ENCODE data around the gene FAM171A2. TPM values are rescaled to one million over a fixed set of nuclear protein-coding genes. Genes with fewer than 3 reads are reported as not detected.

The FAM171A2 gene
- total and polyA plus RNA-seq, 10 of the 15 experiments (the other 5 are each of a cell fraction or from before 2014, with no cell fraction given), result 0.08 to 1.7 (median 0.27) TPM; not detected in 2

DNA sequence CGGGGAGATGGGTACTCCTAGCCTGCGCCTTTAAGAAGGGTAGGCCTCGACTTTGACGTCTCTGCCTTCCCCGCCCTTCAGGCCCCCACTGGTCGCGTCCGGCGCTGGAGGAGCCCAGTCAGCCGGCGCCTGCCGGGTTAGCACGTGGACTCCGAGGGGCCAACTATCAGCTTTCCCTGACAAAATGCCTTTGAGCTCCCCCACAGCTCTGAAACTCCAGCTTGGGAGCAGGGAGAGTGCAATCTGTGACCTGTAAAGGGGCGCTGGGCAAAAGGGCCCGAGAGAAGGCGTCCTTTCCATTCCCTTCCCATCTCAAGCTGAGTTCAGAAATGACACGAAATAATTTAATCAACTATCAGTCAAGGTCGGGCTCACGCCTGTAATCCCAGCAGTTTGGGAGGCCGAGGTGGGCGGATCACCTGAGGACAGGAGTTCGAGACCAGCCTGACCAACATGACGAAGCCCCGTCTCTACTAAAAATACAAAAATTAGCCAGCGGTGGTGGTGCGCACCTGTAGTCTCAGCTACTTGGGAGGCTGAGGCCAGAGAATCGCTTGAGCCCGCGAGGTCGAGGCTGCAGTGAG, 36.7 kb downstream of the FAM171A2 start (continued):
- TF ChIP-seq, protein P1, sequence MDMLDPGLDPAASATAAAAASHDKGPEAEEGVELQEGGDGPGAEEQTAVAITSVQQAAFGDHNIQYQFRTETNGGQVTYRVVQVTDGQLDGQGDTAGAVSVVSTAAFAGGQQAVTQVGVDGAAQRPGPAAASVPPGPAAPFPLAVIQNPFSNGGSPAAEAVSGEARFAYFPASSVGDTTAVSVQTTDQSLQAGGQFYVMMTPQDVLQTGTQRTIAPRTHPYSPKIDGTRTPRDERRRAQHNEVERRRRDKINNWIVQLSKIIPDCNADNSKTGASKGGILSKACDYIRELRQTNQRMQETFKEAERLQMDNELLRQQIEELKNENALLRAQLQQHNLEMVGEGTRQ (IDR thresholded peaks at IDR 0.05; ENCODE audit: borderline replicate concordance, low read depth, low read length), result peak; percentile 73
- no peak for TF ChIP-seq EP300 (IDR thresholded peaks at IDR 0.05; ENCODE audit: borderline replicate concordance in 1 of 2, control insufficient read depth in 1 of 2, low read depth in 2 of 2, low read length in 2 of 2)
- TF ChIP-seq RBBP5 (conservative IDR thresholded peaks at IDR 0.05), result no peak
- no peak for TF ChIP-seq ZBED1 (IDR thresholded peaks at IDR 0.05; ENCODE audit: borderline replicate concordance)
- no peak for TF ChIP-seq SREBF1 (IDR thresholded peaks at IDR 0.05; ENCODE audit: low read length)
- no peak for TF ChIP-seq ZNF622 (IDR thresholded peaks at IDR 0.05)
- TF ChIP-seq NFXL1 (IDR thresholded peaks at IDR 0.05; ENCODE audit: borderline replicate concordance), result no peak
- no peak for TF ChIP-seq ZNF217 (IDR thresholded peaks at IDR 0.05)
- TF ChIP-seq CBFB (IDR thresholded peaks at IDR 0.05; ENCODE audit: low read depth), result 0 out of 2 replicates have a peak, but pooled peaks have one; percentile 30
- TF ChIP-seq BMI1 (IDR thresholded peaks at IDR 0.05; ENCODE audit: borderline replicate concordance), result no peak
- no peak for TF ChIP-seq NR2C2 (IDR thresholded peaks at IDR 0.05; ENCODE audit: borderline replicate concordance, control insufficient read depth, insufficient read length, low read depth)
- no peak for TF ChIP-seq RCOR1 (conservative IDR thresholded peaks at IDR 0.05; ENCODE audit: low read depth, low read length)
- peak; percentile 81 for TF ChIP-seq NFYB (IDR thresholded peaks at IDR 0.05; ENCODE audit: insufficient read depth, low read depth, low read length)
- no peak for TF ChIP-seq POU2F2 (IDR thresholded peaks at IDR 0.05; ENCODE audit: borderline replicate concordance, low read depth, low read length)
- TF ChIP-seq EED (IDR thresholded peaks at IDR 0.05; ENCODE audit: low read depth), result no peak
- TF ChIP-seq POLR2AphosphoS5 (IDR thresholded peaks at IDR 0.05; ENCODE audit: low read length), result 0 out of 2 replicates have a peak, but pooled peaks have one; percentile 32
- no peak for TF ChIP-seq KLF5 (IDR thresholded peaks at IDR 0.05; ENCODE audit: partially characterized antibody)
- TF ChIP-seq TCF3 (IDR thresholded peaks at IDR 0.05; ENCODE audit: borderline replicate concordance, insufficient read depth, low read depth, low read length), result no peak
- TF ChIP-seq, protein P2, sequence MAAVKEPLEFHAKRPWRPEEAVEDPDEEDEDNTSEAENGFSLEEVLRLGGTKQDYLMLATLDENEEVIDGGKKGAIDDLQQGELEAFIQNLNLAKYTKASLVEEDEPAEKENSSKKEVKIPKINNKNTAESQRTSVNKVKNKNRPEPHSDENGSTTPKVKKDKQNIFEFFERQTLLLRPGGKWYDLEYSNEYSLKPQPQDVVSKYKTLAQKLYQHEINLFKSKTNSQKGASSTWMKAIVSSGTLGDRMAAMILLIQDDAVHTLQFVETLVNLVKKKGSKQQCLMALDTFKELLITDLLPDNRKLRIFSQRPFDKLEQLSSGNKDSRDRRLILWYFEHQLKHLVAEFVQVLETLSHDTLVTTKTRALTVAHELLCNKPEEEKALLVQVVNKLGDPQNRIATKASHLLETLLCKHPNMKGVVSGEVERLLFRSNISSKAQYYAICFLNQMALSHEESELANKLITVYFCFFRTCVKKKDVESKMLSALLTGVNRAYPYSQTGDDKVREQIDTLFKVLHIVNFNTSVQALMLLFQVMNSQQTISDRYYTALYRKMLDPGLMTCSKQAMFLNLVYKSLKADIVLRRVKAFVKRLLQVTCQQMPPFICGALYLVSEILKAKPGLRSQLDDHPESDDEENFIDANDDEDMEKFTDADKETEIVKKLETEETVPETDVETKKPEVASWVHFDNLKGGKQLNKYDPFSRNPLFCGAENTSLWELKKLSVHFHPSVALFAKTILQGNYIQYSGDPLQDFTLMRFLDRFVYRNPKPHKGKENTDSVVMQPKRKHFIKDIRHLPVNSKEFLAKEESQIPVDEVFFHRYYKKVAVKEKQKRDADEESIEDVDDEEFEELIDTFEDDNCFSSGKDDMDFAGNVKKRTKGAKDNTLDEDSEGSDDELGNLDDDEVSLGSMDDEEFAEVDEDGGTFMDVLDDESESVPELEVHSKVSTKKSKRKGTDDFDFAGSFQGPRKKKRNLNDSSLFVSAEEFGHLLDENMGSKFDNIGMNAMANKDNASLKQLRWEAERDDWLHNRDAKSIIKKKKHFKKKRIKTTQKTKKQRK (IDR thresholded peaks at IDR 0.05; ENCODE audit: low read depth, low read length), result no peak
- TF ChIP-seq CREM (IDR thresholded peaks at IDR 0.05; ENCODE audit: low read depth), result peak; percentile 75
- TF ChIP-seq NFYA (IDR thresholded peaks at IDR 0.05; ENCODE audit: borderline replicate concordance, low read depth, low read length), result no peak
